Urinary bladder (tissue), 4 donors: ENCODE measurements around the gene HAVCR1. TPM values are rescaled to one million over a fixed set of nuclear protein-coding genes. Genes with fewer than 3 reads are reported as not detected.

Source experiments
- DNase-seq: peaks from one replicate; pipeline ENCODE4 v3.0.0-alpha.2; 2015; ENCODE audit errors: extremely low spot score
- H3K27ac ChIP-seq: one replicate; pipeline ENCODE4 v1.5.1; 2013; ENCODE audit warnings: low read depth, mild to moderate bottlenecking, moderate library complexity
- H3K36me3 ChIP-seq: one replicate; pipeline ENCODE4 v1.6.1; 2013; ENCODE audit warnings: mild to moderate bottlenecking, moderate library complexity; ENCODE audit not compliant: insufficient read depth
- H3K4me1 ChIP-seq: one replicate; pipeline ENCODE4 v1.6.1; 2013; ENCODE audit warnings: mild to moderate bottlenecking, moderate library complexity; ENCODE audit not compliant: insufficient read depth
- H3K4me3 ChIP-seq: one replicate; pipeline ENCODE4 v1.5.1; 2013; ENCODE audit warnings: low read depth, low read length
- WGBS: extraction: QIAGEN DNeasy Blood & Tissue Kit; methylation state at CpG from one replicate; pipeline ENCODE4 v1.1.7; 2013; 5-methylcytosine and 5-hydroxymethylcytosine counted together
- polyA plus RNA-seq: library from polyadenylated mRNA; stranded (reverse); fragments of 200-250 nt; gene quantifications from one replicate; pipeline ENCODE4 v1.2.3, GENCODE V29; 2013
- total RNA-seq: library from RNA; depleted of rRNA; stranded (reverse); fragments of >200 nt; gene quantifications from one replicate; pipeline ENCODE4 v1.2.3, GENCODE V29; 2014
- donor health status: healthy with polysubstance abuse.
- donor health status: healthy.

The HAVCR1 gene
- total RNA-seq (0.90 TPM), polyA plus RNA-seq (0.08 TPM)

- Histone ChIP-seq H3K4me3 (no peak within 1 kb of the TSS), H3K36me3 (no peaks in the 10 kb centered on the region), H3K4me1 (no peaks in the 10 kb centered on the region), H3K27ac (no peak within 1 kb of the TSS)
- DNase-seq: no peak
- 84% methylated on average over 9 of the region's 9 CpGs for WGBS
These were observed at the start of gene HAVCR1 for GRCh38 chr5:157059093-157059539. Gene HAVCR1 (minus strand): TSS chr5:157059116. CDS start chr5:157057943, 1,173 bp downstream.

- 63% methylated on average over 3 of the region's 3 CpGs for WGBS
- no peak overlapping the region for H3K4me3 ChIP-seq
- H3K4me1 ChIP-seq: no peaks in the 10 kb centered on the region
- no peak overlapping the region for H3K27ac ChIP-seq
- H3K36me3 ChIP-seq: no peaks in the 10 kb centered on the region
- no peak for DNase-seq
These were observed 48.6 kb upstream of the HAVCR1 start for GRCh38 chr5:157107508-157107907.

GRCh38 chr5:157106630-157107461 lies 47.9 kb upstream of the HAVCR1 start:
- Histone ChIP-seq H3K36me3 (no peaks in the 10 kb centered on the region), H3K4me1 (no peaks in the 10 kb centered on the region), H3K4me3 (no peak overlapping the region), H3K27ac (no peak overlapping the region)
- 82% methylated on average over 14 of the region's 14 CpGs for WGBS
- no peak for DNase-seq

GRCh38 chr5:157100140-157100679 lies 41.3 kb upstream of the HAVCR1 start:
- Histone ChIP-seq H3K27ac (no peak overlapping the region), H3K4me1 (no peaks in the 10 kb centered on the region), H3K4me3 (no peak overlapping the region), H3K36me3 (no peaks in the 10 kb centered on the region)
- DNase-seq: no peak
- WGBS: 71% methylated on average over 2 of the region's 2 CpGs

GRCh38 chr5:157088342-157088990 lies 29.6 kb upstream of the HAVCR1 start:
- Histone ChIP-seq H3K36me3 (no peaks in the 10 kb centered on the region), H3K4me1 (no peaks in the 10 kb centered on the region), H3K4me3 (no peak overlapping the region), H3K27ac (no peak overlapping the region)
- WGBS: 73% methylated on average over 3 of the region's 3 CpGs
- no peak for DNase-seq

GRCh38 chr5:157086751-157087359 lies 27.9 kb upstream of the HAVCR1 start:
- H3K4me3 ChIP-seq: no peak overlapping the region
- H3K27ac ChIP-seq: no peak overlapping the region
- H3K4me1 ChIP-seq: no peaks in the 10 kb centered on the region
- H3K36me3 ChIP-seq: no peaks in the 10 kb centered on the region
- DNase-seq: no peak
- WGBS: 87% methylated on average over 8 of the region's 8 CpGs

GRCh38 chr5:157085930-157086329 lies 27.0 kb upstream of the HAVCR1 start:
- H3K27ac ChIP-seq: no peak overlapping the region
- DNase-seq: no peak
- WGBS: 64% methylated on average over 4 of the region's 4 CpGs
- H3K4me3 ChIP-seq: no peak overlapping the region
- H3K36me3 ChIP-seq: no peaks in the 10 kb centered on the region
- no peaks in the 10 kb centered on the region for H3K4me1 ChIP-seq

- WGBS: 66% methylated on average over 2 of the region's 2 CpGs
- Histone ChIP-seq H3K4me1 (no peaks in the 10 kb centered on the region), H3K27ac (no peak overlapping the region), H3K4me3 (no peak overlapping the region), H3K36me3 (no peaks in the 10 kb centered on the region)
- no peak for DNase-seq
These were observed 21.4 kb upstream of the HAVCR1 start for GRCh38 chr5:157080286-157080685.

- WGBS: 54% methylated on average over 4 of the region's 4 CpGs
- no peak overlapping the region for H3K27ac ChIP-seq
These were observed 17.6 kb upstream of the HAVCR1 start for GRCh38 chr5:157076558-157076957.

GRCh38 chr5:157072508-157072907 lies 13.6 kb upstream of the HAVCR1 start:
- no peak overlapping the region for H3K27ac ChIP-seq
- no peak for DNase-seq
- H3K4me1 ChIP-seq: no peaks in the 10 kb centered on the region
- H3K4me3 ChIP-seq: no peak overlapping the region
- WGBS: 67% methylated on average over 3 of the region's 3 CpGs
- H3K36me3 ChIP-seq: no peaks in the 10 kb centered on the region

More at GRCh38 chr5:157076558-157076957, 17.6 kb upstream of the HAVCR1 start:
- no peak overlapping the region for H3K4me3 ChIP-seq
- DNase-seq: no peak
- no peaks in the 10 kb centered on the region for H3K36me3 ChIP-seq
- no peaks in the 10 kb centered on the region for H3K4me1 ChIP-seq

- 85% methylated on average over 3 of the region's 3 CpGs for WGBS
These were observed 11.0 kb upstream of the HAVCR1 start for GRCh38 chr5:157069949-157070348.

GRCh38 chr5:157068785-157069184 lies 9.9 kb upstream of the HAVCR1 start:
- DNase-seq: no peak
- Histone ChIP-seq H3K36me3 (no peaks in the 10 kb centered on the region), H3K4me3 (no peak overlapping the region), H3K27ac (no peak overlapping the region), H3K4me1 (no peaks in the 10 kb centered on the region)
- WGBS: 93% methylated on average over 5 of the region's 5 CpGs

More at GRCh38 chr5:157069949-157070348, 11.0 kb upstream of the HAVCR1 start:
- no peak overlapping the region for H3K4me3 ChIP-seq
- no peak for DNase-seq
- H3K36me3 ChIP-seq: no peaks in the 10 kb centered on the region
- H3K27ac ChIP-seq: no peak overlapping the region
- H3K4me1 ChIP-seq: no peaks in the 10 kb centered on the region

- H3K27ac ChIP-seq: no peak overlapping the region
- WGBS: 94% methylated on average over 5 of the region's 5 CpGs
- DNase-seq: no peak
- no peaks in the 10 kb centered on the region for H3K4me1 ChIP-seq
- H3K4me3 ChIP-seq: no peak overlapping the region
- H3K36me3 ChIP-seq: no peaks in the 10 kb centered on the region
These were observed 9.4 kb upstream of the HAVCR1 start for GRCh38 chr5:157068339-157068738.
